NCI-H524 treated with DMSO at 0.1 percent for 48 hours (cell line): Measurements from ENCODE around the gene SCN5A.

Experiments
- DNase-seq: peaks from one replicate; lab custom pipeline; 2025; lab: John Stamatoyannopoulos, UW

SCN5A gene

DNA sequence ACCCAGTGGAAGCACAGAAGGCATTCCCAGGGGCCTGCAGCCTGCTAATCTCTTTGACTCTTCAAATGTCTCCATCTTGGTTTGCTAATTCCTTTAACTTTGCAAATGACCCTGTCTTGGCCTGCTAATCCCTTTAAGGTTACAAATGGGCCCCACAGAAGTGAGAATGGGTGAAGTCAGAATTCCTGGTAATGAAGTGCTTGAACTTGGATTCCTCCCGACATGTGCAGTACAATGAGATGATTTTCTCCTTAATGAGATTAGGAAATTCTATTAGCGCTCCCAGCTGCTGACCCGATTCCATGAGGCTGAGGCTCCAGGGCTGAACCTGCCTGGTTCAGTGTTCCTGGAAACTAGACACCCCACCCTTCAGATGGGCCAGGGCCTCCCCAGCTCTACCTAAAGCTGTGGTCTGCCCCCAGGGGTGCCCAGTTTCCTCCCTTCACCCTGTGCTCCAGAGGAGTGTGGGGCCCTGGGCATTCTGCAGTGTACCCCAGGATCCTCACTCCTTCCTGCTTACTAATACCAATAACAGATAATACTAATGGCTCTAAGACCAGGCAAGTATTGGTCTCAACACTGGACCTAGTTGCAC is 47.4 kb downstream of the SCN5A start:
- DNase-seq: peak; percentile 98

DNA sequence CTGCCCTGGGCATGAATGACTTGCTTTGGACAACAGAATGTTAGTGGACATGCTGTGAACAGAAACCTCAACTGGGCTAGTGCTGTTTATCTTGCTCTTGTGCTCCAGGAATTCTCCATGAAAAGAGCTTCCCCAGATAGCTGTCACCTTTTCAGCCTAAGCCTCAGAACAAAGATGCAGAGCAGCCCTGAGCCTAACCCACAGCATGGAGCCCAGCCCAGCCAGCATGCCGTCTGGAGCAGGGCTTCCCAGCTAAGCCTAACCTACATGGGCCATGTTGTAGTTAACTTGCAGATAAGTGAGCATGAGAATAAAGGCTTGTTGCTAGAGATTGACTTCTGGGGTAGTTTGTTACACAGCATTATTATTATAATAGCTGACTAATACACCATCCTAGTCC is 48.9 kb downstream of the SCN5A start:
- DNase-seq: no peak

DNA sequence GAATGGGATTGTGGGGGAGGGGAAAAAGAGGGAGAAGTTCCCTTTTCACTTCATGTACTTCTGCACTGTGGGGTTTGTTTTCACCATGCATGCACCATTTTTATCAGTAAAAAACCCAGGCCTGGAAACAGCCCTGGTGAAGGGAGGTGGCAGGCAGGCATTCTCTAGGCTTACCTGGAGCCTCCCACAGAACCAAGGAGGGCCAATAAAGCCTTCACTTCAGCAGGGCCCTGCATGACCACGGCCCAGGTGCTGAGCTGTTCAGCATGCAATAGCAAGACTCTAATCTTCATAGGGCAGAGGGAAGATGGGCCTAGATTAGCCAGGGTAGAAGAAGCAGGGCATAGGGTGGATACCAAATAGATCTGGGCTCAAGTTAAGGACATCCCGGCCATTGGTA is 49.6 kb downstream of the SCN5A start:
- no peak for DNase-seq

DNA sequence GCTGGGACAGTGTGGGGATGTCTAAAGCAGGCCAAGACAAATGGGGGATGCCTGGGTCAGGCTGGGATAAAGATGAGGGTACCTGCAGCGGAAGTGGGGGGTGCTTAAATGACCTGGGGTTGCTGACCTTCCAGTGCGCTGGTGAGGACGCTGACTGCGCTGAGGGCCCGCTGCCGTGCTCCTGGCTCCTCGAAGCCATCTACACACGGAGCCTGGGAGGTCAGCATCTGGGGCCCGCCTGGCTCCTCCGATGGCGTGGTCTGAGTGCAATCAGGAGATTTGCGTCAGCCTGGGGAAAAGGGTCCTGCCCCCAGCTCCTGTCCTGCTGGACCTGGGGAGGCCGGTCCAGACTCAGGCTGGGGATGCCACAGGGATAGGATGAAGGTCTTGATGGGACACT is 50.7 kb downstream of the SCN5A start:
- DNase-seq: no peak

DNA sequence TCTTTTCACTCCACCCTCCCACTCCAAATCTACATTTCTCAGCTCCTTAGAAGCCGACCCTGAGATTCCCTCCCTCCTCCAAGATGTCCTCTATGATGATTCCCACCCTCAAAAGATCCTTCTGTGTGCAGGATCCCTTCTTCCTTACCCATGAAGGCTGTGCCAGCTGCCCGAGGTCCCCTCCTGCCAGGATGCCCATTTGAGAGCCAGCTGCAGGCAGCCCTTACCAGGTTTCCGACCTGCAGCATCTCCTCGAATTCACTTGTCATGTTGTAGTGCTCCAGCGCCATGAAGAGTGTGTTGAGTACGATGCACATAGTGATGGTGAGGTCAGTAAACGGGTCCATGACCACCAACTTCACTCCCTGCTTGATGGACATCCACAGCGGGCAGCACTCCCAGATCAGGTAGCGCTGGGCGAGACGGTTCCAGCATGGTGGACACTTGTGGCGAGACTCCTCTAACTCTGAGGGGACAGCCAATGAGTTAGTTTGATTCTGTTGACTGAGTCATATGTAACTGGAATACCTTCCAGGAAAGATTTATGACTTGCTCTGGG is 51.9 kb downstream of the SCN5A start:
- no peak for DNase-seq

DNA sequence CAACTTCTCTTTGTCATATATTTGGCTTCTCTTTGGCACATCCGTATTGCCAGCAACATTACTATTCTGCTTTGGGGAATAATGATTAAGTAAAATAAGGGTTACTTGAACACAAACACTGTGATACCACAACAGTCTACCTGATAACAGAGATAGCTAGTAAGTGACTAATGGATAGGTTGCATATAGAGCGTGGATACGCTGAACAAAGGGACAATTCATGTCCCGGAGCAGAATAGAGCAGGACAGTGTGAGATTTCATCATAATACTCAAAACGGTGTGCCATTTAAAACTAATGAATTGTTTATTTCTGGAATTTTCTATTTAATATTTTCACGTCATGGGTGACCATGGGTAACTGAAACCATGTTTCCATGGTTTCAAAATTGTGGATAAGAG is 54.1 kb downstream of the SCN5A start:
- DNase-seq: no peak

DNA sequence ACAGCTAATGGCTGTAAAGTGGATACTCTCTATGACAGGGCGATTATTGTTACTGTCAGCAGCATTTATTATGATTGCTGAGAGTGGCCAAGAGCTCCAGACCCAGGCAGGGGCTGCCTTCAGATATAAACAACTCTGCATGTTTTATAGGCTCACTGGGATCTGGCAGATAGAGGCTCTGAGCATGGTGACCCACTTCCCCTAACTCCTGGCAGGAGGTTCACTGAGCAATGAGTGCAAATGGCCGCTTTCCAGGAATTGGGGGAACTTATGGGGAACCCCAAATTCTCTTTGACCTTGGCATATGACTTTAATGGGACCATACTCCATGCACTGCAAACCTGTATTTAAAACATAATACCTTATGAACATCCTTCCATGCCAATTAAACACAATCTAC is 59.0 kb downstream of the SCN5A start:
- DNase-seq: no peak

DNA sequence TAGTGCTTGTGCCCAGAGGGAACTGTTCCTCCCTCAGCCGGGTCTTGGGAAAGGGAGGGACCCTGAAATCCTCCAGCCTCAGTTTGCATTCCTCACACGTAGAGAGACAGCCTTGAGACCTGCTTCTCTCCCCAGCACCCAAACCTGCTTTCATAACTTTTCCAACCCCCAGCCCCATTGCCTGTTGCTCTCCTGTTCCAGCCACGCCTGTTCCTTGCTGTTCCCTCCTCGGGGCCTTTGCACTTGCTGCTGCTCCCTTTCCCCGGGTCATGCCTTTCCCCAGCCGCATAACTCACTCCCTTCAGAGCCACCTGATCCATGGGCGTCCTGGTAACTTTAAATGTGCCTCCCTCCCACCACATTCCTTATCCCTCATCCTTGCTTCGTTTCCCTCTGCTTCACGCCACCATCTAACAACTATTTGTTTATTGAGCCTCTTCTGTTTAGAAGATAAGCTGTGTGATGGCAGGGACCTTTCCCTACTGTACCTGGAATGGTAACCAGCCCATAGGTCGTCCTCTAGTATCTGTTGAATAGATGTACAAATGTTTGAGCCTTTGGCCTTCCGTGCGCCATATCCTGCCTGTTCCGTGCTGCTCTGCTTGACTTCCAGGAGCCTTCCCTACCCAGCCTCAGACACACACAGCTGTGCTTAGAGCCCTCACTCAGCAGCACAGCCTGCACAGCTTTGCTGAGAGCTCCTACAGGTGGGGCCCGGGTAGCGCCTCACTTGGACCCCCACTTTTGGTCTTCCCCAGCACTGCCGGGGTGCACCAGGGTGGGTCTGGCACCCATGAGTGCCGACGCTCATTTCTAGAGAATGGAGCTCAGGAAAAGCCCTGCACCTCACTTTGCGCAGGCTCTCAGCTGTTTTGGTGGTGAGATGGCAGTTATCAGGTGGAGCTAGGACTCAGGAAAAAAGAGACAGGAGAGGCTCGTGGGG is 60.2 kb downstream of the SCN5A start:
- DNase-seq: no peak

DNA sequence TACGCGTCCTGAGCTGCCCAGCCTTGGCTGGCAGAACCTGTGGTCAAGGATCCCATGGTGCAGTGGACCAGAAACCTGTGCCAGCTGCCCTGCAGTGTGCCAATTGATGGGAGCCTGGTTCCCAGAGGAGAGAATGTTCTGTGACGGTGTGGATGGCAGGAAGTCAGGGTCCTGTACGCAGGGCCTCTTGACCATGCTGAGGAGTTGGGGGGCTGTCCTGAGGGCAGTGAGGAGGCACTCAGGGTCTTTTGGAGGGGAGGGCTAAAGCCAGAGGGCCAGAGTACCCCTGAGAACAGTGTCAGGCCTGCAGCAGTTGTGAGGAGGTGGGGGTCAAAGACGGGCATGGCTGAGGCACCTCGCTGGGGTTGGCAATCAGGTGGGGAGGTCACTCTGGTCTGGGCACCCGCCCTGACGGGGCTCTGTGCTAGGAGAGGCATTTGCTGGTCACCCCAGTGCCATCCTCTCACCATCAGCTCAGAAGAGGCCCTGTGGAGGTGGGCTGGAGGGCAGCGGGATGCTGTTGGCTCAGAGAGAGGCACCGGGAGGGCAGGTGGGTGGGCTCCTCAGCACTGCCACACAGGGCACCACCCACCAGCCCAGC is 61.0 kb downstream of the SCN5A start:
- no peak for DNase-seq

DNA sequence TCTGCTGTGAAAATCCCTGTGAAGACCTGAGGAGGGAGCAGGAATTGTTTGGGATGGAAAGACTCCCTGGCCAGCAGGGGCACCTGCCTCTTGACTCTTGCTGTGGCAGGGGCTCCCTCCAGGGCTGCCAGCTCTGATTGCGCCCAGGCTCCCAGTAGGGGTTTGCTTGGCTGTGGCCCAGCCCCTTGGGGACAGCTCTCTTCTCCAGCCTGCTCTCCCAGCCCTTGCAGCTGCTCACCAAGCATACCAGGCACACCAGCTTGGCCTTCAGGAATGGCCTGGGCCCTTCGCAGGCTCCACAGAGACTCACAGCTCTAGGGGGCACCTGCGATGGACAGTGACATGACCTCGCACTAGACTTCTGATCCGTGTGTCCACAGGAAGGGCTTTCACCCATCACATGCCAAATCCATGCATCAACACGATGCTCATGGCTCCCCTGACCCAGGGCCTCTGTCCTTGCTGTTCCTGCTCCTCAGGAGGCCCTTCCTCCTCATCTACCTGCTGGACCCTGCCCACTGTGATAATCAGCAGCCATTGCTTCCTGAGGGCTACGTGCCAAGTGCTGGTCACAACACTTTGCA is 61.8 kb downstream of the SCN5A start:
- no peak for DNase-seq

DNA sequence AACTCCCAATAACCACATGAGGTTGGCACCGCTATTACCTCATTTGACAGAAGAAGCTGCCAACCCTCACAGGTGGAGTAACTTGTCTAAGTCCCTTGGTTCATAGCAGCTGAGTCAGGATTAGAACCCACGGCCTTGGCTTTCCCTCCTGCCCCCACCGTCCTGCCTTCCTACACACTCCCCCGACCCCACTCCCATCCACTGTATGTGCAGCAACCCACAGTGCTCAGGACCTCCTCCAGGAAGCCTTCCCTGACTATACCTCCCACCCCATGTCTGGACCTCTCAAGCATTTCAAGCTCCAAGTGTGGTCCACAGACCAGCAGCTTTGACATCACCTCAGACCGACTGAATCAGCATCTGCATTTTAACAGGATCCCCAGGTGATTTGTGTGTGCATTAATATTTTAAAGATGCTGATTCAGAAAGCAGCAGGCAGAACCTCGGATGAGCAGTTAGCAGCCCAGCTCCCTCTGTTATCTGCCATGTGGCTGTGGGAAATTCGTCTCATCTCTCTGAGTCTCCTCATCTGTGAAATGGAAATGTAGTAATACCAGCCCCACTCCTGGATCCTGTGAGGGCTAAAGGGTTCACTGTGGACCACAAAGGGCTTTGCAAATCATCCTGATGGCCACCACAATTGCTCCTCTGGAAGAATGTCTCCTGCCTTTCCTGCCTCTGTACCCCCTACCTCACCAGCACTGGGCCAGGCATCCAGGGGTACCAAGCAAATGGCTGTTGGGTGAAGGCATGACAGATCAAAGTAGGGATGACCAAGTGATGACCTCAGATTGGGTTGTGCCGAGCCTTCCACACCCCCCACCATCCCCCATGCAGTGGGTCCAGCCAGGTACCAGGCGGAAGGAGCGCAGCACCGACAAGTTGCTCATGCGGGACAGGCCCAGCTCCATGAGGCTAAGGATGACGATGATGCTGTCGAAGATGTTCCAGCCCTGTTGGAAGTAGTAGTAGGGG is 62.7 kb downstream of the SCN5A start:
- no peak for DNase-seq

DNA sequence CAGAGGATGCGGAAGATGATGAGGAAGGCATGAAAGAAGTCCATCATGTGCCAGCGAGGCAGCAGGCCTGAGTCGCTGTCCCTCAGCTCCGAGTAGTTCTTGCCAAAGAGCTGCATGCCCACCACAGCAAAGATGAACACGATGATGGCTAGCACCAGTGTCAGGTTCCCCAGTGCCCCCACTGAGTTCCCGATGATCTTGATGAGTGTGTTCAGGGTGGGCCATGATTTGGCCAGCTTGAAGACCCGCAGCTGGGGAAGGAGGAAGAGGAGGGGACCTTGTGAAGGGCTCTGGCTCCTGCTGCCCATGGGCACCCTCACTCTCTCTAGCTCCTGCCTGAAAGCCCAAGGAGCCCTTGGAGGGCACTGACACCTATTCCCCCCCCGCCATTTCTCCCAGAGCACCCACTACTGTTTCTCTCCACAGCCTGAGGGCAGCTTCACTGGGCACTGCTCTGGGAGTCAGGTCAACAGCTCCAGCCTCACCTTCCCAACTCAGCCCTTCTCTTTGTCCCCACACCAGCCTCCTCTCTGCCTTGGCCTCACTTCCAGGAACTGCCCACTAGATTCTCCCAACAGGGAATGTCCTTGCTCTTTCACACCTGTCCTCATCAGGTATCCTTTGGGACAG is 63.6 kb downstream of the SCN5A start:
- DNase-seq: no peak

DNA sequence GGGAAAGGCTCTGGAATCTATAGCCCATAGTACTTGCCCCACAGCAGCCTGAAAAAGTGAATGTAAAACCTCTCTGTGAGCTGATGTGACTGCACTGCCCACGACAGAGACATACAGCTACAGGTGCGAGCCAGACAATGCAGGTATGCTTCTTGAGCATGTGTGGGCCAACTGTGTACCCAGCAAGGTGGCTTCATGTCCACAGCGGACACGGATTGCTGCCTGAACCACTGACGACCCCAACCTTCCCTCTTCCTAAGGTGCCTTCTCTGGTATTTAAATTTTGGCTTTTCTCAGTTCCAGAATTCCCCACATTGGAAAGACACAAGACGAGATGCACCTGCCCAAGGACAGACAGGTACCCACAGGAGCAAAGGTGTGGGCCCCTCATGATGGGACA is 65.8 kb downstream of the SCN5A start:
- DNase-seq: no peak

DNA sequence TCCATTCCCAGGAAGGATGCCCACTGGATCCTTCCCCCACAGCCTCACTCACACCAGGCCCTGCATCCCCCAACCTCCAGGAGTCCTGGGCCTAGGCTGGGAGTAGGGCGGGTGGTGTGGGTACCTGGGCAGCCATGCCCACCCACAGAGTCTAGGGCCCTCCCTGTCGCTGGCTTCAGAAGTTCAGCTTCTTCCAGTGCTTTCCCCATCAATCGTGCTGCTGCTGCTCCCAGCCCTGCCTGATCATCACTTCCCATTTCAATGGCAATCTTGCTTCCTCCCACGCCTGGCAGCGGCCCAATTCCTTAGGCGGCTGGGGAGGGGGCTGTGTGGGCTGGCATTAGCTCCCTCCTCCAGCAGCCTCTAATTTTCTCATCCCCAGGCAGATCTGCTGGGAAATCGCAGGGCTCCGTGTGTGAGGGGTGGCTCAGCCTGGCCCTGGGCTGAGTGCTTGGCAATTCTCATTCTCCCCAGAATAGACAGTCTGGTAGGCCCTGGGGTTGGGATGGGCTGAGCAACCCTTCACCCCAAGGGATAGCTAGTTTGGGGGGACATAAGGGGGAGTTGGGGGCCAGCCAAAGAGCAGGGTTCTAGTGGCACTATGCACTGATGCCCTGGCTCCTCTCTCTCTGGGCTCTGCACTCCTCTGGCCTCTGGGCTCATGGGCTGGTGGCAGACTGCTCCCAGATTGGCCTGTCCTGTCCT is 66.4 kb downstream of the SCN5A start:
- no peak for DNase-seq

DNA sequence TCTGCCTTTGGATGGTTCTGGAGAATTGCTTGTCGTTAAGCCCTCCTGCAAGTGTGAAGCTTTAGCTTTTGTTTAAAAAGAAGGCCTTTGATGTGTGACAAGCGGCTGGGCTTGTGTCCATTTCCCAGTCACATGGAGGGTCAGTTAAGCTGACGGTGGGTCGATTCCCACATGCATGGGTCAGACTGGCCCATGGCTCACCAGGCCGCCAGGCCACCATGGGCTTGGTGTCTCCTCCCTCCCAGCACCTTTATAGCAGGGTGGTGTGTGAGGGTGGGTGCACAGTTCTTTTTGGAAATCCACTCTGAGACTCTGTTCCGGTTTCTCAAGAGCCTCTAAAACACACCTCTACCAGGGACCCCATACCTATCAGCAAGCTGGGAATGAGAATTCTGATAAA is 67.2 kb downstream of the SCN5A start:
- DNase-seq: no peak

DNA sequence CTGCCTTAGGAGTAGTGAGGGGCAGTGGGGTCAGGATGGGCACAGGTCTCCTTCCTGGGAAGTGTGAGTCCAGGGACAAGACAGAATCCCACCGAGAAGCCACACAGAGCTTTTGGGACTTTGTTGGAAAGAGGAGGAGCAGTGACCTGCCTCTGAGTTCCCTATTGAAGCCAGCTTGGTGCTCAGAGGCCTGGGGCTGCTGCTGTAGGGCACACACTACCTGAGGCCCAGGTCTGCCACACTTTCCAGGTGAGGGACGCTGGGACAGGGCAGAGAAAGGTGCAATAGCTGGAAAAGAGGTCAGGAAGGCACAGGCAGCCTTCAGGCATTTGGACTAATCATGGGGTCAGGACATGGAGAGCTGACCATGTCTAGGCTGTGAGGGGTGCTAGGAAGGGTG is 67.7 kb downstream of the SCN5A start:
- no peak for DNase-seq

DNA sequence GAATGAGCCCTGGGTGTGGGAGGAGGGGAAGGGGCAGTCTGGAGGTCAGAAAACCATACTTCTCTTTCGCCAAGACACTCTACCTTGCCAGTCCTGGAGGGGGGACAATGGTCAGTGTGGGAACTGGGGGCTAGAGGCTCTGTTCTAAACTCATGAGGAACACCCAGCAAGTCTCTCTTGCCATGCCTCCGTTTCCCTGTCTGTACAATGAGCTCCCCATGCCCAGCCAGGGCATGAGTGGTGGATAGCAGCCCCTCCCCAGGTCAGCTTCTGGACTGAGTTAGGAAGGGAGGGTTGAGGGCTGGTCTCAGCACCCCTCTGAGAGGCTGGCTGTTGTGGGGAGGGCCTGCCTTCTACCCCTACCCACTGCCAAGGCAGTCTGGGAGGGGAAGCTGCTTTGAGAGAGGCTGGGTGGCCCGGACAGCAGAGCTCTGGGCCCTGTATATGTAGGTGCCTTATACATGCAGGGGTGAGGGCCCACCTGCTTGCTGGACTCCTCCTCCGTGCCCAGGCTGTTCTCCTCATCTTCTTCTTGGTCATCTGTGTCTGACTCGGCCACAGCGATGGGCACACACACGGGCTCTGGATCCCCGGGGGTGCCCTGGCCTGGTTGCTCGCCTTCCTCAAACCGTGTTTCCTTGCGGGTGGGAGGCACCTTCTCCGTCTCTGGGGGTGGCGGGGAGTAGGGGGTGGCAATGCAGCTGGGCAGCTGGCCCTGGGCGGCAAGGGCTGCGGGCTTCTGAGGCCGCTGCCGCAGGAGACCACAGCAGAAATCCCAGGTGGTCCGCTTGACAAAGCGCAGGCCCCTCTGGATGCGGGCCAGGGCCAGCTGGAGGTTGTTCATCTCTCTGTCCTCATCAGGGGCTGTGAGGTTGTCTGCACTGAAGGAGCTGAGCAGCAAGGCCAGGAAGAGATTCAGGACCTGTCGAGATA is 68.8 kb downstream of the SCN5A start:
- no peak for DNase-seq

DNA sequence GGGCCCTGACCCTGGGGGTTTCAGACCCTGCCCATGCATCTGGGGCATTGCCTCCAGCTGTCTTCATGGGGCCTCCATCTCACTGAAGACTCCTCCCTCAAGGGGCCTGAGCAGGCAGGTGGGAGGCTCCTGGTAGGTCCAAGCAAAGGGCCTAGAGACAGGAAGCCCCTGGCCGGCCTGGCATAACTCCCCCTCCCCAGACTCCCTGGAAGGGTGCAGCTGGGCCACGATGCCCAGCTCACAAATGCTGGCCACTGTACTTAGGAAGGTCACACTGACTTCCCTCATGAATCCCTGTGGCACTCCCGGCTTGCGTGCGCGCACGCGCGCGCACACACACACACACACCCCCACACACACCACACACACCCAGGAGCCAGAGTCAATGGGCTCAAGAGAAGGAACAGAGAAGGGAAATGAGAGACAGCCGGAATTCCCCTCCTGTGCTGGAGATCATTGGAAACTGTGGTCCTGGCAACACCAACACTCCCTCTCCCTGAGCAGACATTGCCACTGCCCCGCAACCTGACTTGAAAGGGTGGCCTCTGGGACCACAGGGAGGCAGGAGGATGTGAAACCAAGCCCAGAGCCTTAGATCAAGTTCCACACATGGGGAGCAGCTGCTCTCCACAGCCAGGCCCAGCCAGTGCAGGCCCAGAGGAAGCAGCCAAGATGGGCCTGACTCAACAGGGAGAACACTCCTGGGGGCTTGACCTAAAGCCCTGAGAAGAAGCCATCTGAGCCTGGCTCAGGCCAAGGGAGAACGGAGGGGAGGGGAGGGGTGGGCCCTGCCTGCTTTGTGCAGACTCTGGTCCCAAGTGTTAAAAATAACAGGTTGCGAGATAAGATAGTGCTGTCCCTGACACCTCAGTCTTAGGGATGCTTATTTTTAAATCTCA is 69.7 kb downstream of the SCN5A start:
- DNase-seq: no peak
